Measurements from ENCODE around the gene MAP1LC3B2. TPM values are rescaled to one million over a fixed set of nuclear protein-coding genes. Genes with fewer than 3 reads are reported as not detected.

Gene MAP1LC3B2
- total and polyA plus RNA-seq, 2 of the 8 experiments (the other 6 are each of a cell fraction or from before 2014, with no cell fraction given) = 0.39 to 1.5 TPM

- Histone ChIP-seq H4K20me1 (replicated peaks in 1 of 2; ENCODE audit: control insufficient read depth in 1 of 2, insufficient read depth in 2 of 2, low read length in 2 of 2) (no peaks in the 10 kb centered on the region), H2BK15ac (ENCODE audit: low read length) (peak overlapping the region; percentile 88; the same call in 1 of the 2 replicates), H3K79me2 (ENCODE audit: control insufficient read depth in 1 of 2, insufficient read depth in 2 of 2, low read length in 2 of 2) (no peaks in the 10 kb centered on the region), H3K4me2 (ENCODE audit: insufficient read depth in 1 of 2, low read depth in 2 of 2, low read length in 2 of 2) (no peak overlapping the region), H3K79me1 (ENCODE audit: low read depth, low read length) (no peaks in the 10 kb centered on the region), H4K5ac (ENCODE audit: insufficient read length, low read depth, low read length) (no peak overlapping the region), H3K4me3 (ENCODE audit: extremely low read depth in 1 of 4, insufficient read depth in 2 of 4, low read depth in 3 of 4, low read length in 4 of 4) (no peak overlapping the region), H3K9ac (replicated peaks in 1 of 4; ENCODE audit: extremely low read depth in 1 of 4, low read depth in 3 of 4, low read length in 3 of 4) (no peak overlapping the region), H4K91ac (replicated peaks; ENCODE audit: insufficient read length, low read length) (no peak overlapping the region), H2BK20ac (ENCODE audit: low read length) (no peak overlapping the region), H3K4me1 (replicated peaks in 1 of 4; ENCODE audit: control insufficient read depth in 3 of 4, insufficient read depth in 4 of 4, low read length in 3 of 4) (peaks cover 3 to 14% (median 9%) of the 10 kb centered on the region in 4 experiments), H3K27ac (ENCODE audit: low read depth, low read length) (no peak overlapping the region), H3K14ac (ENCODE audit: insufficient read length) (no peak overlapping the region), H2BK12ac (ENCODE audit: low read depth, low read length) (no peak overlapping the region), H3K18ac (ENCODE audit: extremely low read depth, low read length) (no peak overlapping the region), H4K8ac (ENCODE audit: extremely low read depth, insufficient read depth, low read length) (no peak overlapping the region), H2AK5ac (ENCODE audit: low read depth, low read length) (no peak overlapping the region), H3K27me3 (replicated peaks in 1 of 4; ENCODE audit: control insufficient read depth in 3 of 4, extremely low read depth in 1 of 4, insufficient read depth in 3 of 4, low read length in 3 of 4) (no peaks in the 10 kb centered on the region), H3K36me3 (ENCODE audit: control insufficient read depth in 2 of 4, insufficient read depth in 4 of 4, low read length in 3 of 4) (no peaks in the 10 kb centered on the region), H3K23ac (ENCODE audit: insufficient read length) (no peak overlapping the region), H2BK120ac (replicated peaks; ENCODE audit: low read depth, low read length) (no peak overlapping the region), H2BK5ac (ENCODE audit: low read depth, low read length) (no peak overlapping the region), H3K23me2 (ENCODE audit: low read depth, low read length) (no peaks in the 10 kb centered on the region), H3K9me3 (ENCODE audit: insufficient read depth in 2 of 2, low read depth in 1 of 2, low read length in 1 of 2) (no peaks in the 10 kb centered on the region), H3K56ac (replicated peaks; ENCODE audit: insufficient read length, low read depth, low read length) (no peak overlapping the region), H3K4ac (replicated peaks; ENCODE audit: insufficient read length, low read depth, low read length) (no peak overlapping the region), H2AFZ (ENCODE audit: low read length) (0 out of 2 replicates have a peak overlapping the region, but pooled peaks have one; percentile 41)
- ChIA-PET POLR2A (ENCODE audit: partially characterized antibody) (interaction anchor here (0.5 to 1.6 kb wide), 3 partner anchors 34 to 174 kb away, joined by 3 read pairs; no protein-coding TSS in a partner anchor), CTCF (ENCODE audit: partially characterized antibody) (interaction anchor here (0.7 to 4.2 kb wide), 23 partner anchors 9 to 618 kb away, joined by 3 to 34 read pairs (median 3); no protein-coding TSS in a partner anchor)
- no peak for TF ChIP-seq SAP30 (IDR thresholded peaks at IDR 0.05; ENCODE audit: insufficient read depth, insufficient replicate concordance, low read length)
- TF ChIP-seq EP300 (IDR thresholded peaks at IDR 0.05; ENCODE audit: borderline replicate concordance in 1 of 2, low read depth in 2 of 2, low read length in 2 of 2) = no peak
- TF ChIP-seq SIRT6 (IDR thresholded peaks at IDR 0.05; ENCODE audit: low read length) = no peak
- no peak for TF ChIP-seq EGR1 (IDR thresholded peaks at IDR 0.05; ENCODE audit: borderline replicate concordance, low read depth, low read length)
- TF ChIP-seq KDM1A (IDR thresholded peaks at IDR 0.05; ENCODE audit: borderline replicate concordance, low read length) = peak; percentile 72
- TF ChIP-seq TAF1 (IDR thresholded peaks at IDR 0.05; ENCODE audit: low read depth, low read length) = no peak
- TF ChIP-seq BCL11A (IDR thresholded peaks at IDR 0.05; ENCODE audit: low read depth in 2 of 2, low read length in 2 of 2) = no peak
- peak in 1 of 2 experiments; percentile 51; a peak in 1 of 4 replicates for TF ChIP-seq HDAC2 (IDR thresholded peaks at IDR 0.05; ENCODE audit: borderline replicate concordance in 1 of 2, low read depth in 2 of 2, low read length in 2 of 2)
- WGBS, 2 experiments (ENCODE audit: extremely low coverage in 1 of 2, insufficient coverage in 1 of 2, insufficient read length in 1 of 2, insufficient replicate concordance in 2 of 2, low coverage in 1 of 2, low lambda C conversion rate in 2 of 2, missing lambda C conversion rate in 1 of 2) = 83% methylated on average over 5 of the region's 5 CpGs; no CpG with 5 or more reads in 1 of the 2 experiments
- no peak for FAIRE-seq
- DNase-seq (ENCODE audit: low read depth in 1 of 2, low spot score in 2 of 2) = no peak
These were observed 42.1 kb downstream of the MAP1LC3B2 start for GRCh38 chr12:116600959-116601918.

All from H1 (cell line).